ENCODE data around the gene VKORC1L1.
"Not testable (repeated sequence)": the region's sequence is repeated elsewhere in the genome, so short reads cannot be mapped to it uniquely, and the experiment has no call there.

Gene VKORC1L1

DNA sequence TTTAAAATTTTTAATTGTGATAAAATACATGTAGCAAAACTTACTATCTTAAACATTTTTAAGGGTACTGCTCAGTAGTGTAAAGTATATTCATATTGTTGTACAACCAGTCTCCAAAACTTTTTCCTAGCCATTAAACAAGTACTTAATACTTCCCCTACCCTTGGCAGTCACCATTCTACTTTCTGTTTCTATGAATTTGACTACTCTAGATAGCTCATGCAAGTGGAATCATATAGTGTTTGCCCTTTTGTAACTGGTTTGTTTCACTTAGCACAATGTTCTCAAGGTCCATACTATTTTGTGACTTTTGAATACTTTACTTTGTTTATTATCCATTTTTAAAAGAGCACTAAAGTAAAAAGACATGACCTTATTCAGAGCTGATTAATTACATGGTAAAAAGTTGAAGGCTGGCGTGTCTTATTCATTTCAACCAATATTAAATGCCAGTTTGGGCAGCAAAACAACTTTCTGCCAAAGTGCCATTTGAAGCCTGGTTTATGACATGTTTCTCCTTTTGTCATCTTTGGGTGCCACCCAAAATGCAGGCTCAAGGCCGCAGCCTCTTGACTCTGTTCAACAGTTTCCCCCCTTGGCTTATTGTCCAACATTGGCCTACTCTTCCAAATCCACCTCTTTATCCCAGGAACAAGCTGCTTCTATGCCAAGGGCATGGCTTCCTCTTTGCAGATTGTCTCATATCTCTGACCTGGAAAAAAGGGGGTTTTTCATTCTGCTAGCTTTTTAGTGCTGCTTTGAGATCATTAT, 26.0 kb downstream of the VKORC1L1 start:
- H3K4me3 Mint-ChIP-seq; H3K27ac Mint-ChIP-seq; H3K27me3 Mint-ChIP-seq (ENCODE audit: low read depth); H3K4me1 Mint-ChIP-seq (ENCODE audit: low read depth): not testable (repeated sequence)
- H3K36me3 Mint-ChIP-seq (ENCODE audit: low read depth): peaks cover 18% of the 10 kb centered on the region
- H3K9me3 Mint-ChIP-seq: peaks cover 15% of the 10 kb centered on the region

DNA sequence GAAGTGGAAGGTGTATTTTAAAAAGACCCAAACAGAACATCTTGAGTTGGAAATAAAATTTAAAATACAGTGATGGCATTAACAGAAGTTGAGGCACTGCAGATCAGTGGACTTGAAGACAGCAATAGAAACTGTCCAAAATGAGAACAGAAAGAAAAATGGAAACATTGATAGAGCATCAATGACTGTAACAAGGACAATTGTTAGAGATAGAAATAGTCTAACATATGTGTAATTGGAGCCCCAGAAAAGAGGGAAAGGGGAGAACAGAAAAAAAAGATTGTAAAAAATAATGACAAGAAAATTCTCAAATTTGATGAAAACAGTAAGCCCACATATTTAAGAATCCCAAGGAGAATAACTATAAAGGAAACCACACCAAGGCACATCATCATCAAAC, 29.4 kb downstream of the VKORC1L1 start:
- no peak overlapping the region for H3K4me3 Mint-ChIP-seq
- no peak overlapping the region for H3K27ac Mint-ChIP-seq
- no peaks in the 10 kb centered on the region for H3K4me1 Mint-ChIP-seq (ENCODE audit: low read depth)
- peaks cover 22% of the 10 kb centered on the region for H3K36me3 Mint-ChIP-seq (ENCODE audit: low read depth)
- peaks cover 17% of the 10 kb centered on the region for H3K9me3 Mint-ChIP-seq
- no peaks in the 10 kb centered on the region for H3K27me3 Mint-ChIP-seq (ENCODE audit: low read depth)

- no peak overlapping the region for H3K27ac Mint-ChIP-seq
- H3K4me3 Mint-ChIP-seq: no peak overlapping the region
- H3K4me1 Mint-ChIP-seq (ENCODE audit: low read depth): peaks cover 5% of the 10 kb centered on the region
- H3K9me3 Mint-ChIP-seq: peaks cover 4% of the 10 kb centered on the region
- no peaks in the 10 kb centered on the region for H3K27me3 Mint-ChIP-seq (ENCODE audit: low read depth)
- peaks cover 4% of the 10 kb centered on the region for H3K36me3 Mint-ChIP-seq (ENCODE audit: low read depth)
These were observed 34.8 kb downstream of the VKORC1L1 start for GRCh38 chr7:65907501-65908198.

DNA sequence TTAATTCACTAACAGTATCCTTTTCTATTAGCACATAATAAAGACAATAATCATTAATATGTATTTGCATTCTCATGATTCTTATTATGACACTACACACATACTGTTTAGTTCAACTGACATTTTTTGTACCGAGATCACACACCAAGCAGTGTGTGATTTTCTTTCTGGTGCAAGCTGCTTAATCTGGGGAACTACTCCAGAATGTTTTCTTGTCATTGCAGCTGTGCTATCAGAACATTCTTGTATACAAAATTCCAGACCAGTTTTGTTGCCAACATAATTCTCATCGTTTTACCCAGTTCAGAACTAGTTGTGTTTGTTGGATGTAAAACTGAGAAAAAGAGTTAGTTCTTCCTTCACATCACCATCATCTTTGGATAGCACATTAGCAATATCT, 37.4 kb downstream of the VKORC1L1 start:
- Mint-ChIP-seq H3K27ac (no peak overlapping the region), H3K36me3 (ENCODE audit: low read depth) (peaks cover 3% of the 10 kb centered on the region), H3K27me3 (ENCODE audit: low read depth) (no peaks in the 10 kb centered on the region), H3K4me1 (ENCODE audit: low read depth) (peaks cover 5% of the 10 kb centered on the region), H3K4me3 (no peak overlapping the region), H3K9me3 (no peaks in the 10 kb centered on the region)

- Mint-ChIP-seq H3K27me3 (ENCODE audit: low read depth) (no peaks in the 10 kb centered on the region), H3K36me3 (ENCODE audit: low read depth) (peaks cover 2% of the 10 kb centered on the region), H3K4me1 (ENCODE audit: low read depth) (peaks cover 5% of the 10 kb centered on the region), H3K9me3 (no peaks in the 10 kb centered on the region), H3K27ac (no peak overlapping the region), H3K4me3 (no peak overlapping the region)
These were observed 39.4 kb downstream of the VKORC1L1 start for GRCh38 chr7:65912237-65912636.

- no peaks in the 10 kb centered on the region for H3K27me3 Mint-ChIP-seq (ENCODE audit: low read depth)
- H3K27ac Mint-ChIP-seq: no peak overlapping the region
These were observed 43.2 kb downstream of the VKORC1L1 start for GRCh38 chr7:65915921-65916657.

DNA sequence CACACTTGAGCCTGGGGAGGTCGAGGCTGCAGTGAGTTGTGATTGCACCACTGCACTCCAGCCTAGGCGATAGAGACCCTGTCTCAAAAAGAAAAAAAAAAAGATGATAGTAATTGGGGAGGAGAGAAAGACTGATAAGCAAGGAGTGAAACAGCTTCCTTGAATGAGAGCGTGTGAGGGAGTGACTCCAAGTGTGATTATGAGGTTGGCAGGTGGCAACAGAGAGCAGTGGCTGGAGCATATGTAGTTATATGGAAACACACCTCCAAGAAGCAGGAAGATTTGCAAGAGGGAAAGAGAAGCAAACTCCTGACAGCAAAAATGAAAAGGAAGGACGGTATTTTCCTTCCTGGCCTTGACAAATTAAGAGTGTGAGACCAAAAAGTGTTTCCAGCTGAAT, 50.4 kb downstream of the VKORC1L1 start:
- no peaks in the 10 kb centered on the region for H3K9me3 Mint-ChIP-seq
- no peak overlapping the region for H3K4me3 Mint-ChIP-seq
- H3K4me1 Mint-ChIP-seq (ENCODE audit: low read depth): no peaks in the 10 kb centered on the region
- H3K27ac Mint-ChIP-seq: no peak overlapping the region
- no peaks in the 10 kb centered on the region for H3K36me3 Mint-ChIP-seq (ENCODE audit: low read depth)
- no peaks in the 10 kb centered on the region for H3K27me3 Mint-ChIP-seq (ENCODE audit: low read depth)

More at GRCh38 chr7:65915921-65916657, 43.2 kb downstream of the VKORC1L1 start:
- no peaks in the 10 kb centered on the region for H3K4me1 Mint-ChIP-seq (ENCODE audit: low read depth)
- H3K9me3 Mint-ChIP-seq: no peaks in the 10 kb centered on the region
- H3K4me3 Mint-ChIP-seq: no peak overlapping the region
- peaks cover 2% of the 10 kb centered on the region for H3K36me3 Mint-ChIP-seq (ENCODE audit: low read depth)

- Mint-ChIP-seq H3K4me3 (no peak overlapping the region), H3K27me3 (ENCODE audit: low read depth) (no peaks in the 10 kb centered on the region), H3K9me3 (no peaks in the 10 kb centered on the region), H3K36me3 (ENCODE audit: low read depth) (no peaks in the 10 kb centered on the region), H3K27ac (no peak overlapping the region), H3K4me1 (ENCODE audit: low read depth) (no peaks in the 10 kb centered on the region)
These were observed 51.3 kb downstream of the VKORC1L1 start for GRCh38 chr7:65924193-65924592.

DNA sequence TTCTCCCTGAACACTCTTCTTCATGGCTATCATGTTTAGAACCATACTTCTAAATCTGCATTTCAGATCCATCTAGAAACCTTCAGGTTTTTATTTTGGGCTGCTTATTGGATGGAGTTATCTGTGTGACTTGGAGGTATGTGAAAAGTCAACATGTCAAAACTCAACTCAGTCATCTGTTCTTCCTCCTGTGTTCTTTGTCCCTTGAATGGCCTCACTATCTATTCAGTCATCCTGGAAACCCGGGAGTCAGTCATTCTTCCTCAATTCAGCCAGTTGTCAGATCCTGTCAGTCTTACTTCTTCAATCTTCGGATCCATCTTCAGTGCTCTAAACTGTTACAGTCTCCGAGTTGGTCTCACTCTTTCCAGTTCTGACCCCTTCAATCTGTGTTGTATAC, 52.2 kb downstream of the VKORC1L1 start:
- H3K4me3 Mint-ChIP-seq: no peak overlapping the region
- H3K4me1 Mint-ChIP-seq (ENCODE audit: low read depth): no peaks in the 10 kb centered on the region
- no peaks in the 10 kb centered on the region for H3K27me3 Mint-ChIP-seq (ENCODE audit: low read depth)
- H3K9me3 Mint-ChIP-seq: no peaks in the 10 kb centered on the region
- no peak overlapping the region for H3K27ac Mint-ChIP-seq
- H3K36me3 Mint-ChIP-seq (ENCODE audit: low read depth): no peaks in the 10 kb centered on the region

GRCh38 chr7:65926588-65926987, 53.7 kb downstream of the VKORC1L1 start:
- no peaks in the 10 kb centered on the region for H3K27me3 Mint-ChIP-seq (ENCODE audit: low read depth)
- H3K4me3 Mint-ChIP-seq: no peak overlapping the region
- no peak overlapping the region for H3K27ac Mint-ChIP-seq
- no peaks in the 10 kb centered on the region for H3K36me3 Mint-ChIP-seq (ENCODE audit: low read depth)
- H3K9me3 Mint-ChIP-seq: no peaks in the 10 kb centered on the region
- no peaks in the 10 kb centered on the region for H3K4me1 Mint-ChIP-seq (ENCODE audit: low read depth)

GRCh38 chr7:65927489-65928448, 54.9 kb downstream of the VKORC1L1 start:
- Mint-ChIP-seq H3K4me3 (no peak overlapping the region), H3K27ac (no peak overlapping the region), H3K36me3 (ENCODE audit: low read depth) (no peaks in the 10 kb centered on the region), H3K27me3 (ENCODE audit: low read depth) (no peaks in the 10 kb centered on the region), H3K9me3 (no peaks in the 10 kb centered on the region), H3K4me1 (ENCODE audit: low read depth) (no peaks in the 10 kb centered on the region)

DNA sequence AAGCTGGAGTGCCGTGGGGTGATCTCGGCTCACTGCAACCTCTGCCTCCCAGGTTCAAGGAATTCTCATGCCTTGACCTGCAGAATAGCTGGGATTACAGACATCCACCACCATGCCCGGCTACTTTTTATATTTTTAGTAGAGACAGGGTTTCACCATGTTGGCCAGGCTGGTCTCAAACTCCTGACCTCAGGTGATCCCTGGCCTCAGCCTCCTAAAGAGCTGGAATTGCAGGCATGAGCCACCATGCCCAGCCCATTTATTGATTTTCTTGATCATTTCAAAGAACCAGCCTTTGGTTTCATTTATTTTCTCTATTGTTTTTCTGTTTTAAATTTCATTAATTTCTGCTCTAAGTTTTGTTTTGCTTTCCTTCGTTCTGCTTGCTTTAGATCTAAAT, 58.8 kb downstream of the VKORC1L1 start:
- Mint-ChIP-seq H3K27me3 (ENCODE audit: low read depth) (no peaks in the 10 kb centered on the region), H3K27ac (no peak overlapping the region), H3K36me3 (ENCODE audit: low read depth) (peaks cover 7% of the 10 kb centered on the region), H3K9me3 (peaks cover 10% of the 10 kb centered on the region), H3K4me3 (no peak overlapping the region), H3K4me1 (ENCODE audit: low read depth) (peaks cover 2% of the 10 kb centered on the region)

DNA sequence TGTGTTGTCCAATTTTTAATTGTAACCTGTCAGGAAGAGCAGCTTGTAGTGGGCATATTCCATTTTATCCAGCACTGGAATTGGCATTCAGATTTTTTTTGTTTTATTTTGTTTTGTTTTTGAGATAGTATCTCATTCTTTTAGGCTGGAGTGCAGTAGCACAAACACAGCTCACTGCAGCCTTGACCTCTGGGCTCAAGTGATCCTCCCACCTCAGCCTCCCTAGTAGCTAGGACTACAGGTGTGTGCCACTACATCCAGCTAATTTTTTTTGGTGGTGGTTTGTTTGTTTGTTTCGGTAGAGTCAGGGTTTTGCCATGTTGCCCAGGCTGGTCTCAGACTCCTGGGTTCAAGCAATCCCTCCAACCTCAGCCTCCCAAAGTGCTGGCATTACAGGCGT, 64.4 kb downstream of the VKORC1L1 start:
- peaks cover 2% of the 10 kb centered on the region for H3K4me1 Mint-ChIP-seq (ENCODE audit: low read depth)
- no peaks in the 10 kb centered on the region for H3K27me3 Mint-ChIP-seq (ENCODE audit: low read depth)
- H3K27ac Mint-ChIP-seq: no peak overlapping the region
- H3K36me3 Mint-ChIP-seq (ENCODE audit: low read depth): peaks cover 10% of the 10 kb centered on the region
- no peak overlapping the region for H3K4me3 Mint-ChIP-seq
- H3K9me3 Mint-ChIP-seq: peaks cover 10% of the 10 kb centered on the region

GRCh38 chr7:65938336-65938895, 65.5 kb downstream of the VKORC1L1 start:
- H3K4me3 Mint-ChIP-seq: no peak overlapping the region
- peaks cover 10% of the 10 kb centered on the region for H3K36me3 Mint-ChIP-seq (ENCODE audit: low read depth)
- peaks cover 10% of the 10 kb centered on the region for H3K9me3 Mint-ChIP-seq
- no peaks in the 10 kb centered on the region for H3K27me3 Mint-ChIP-seq (ENCODE audit: low read depth)
- no peak overlapping the region for H3K27ac Mint-ChIP-seq
- peaks cover 2% of the 10 kb centered on the region for H3K4me1 Mint-ChIP-seq (ENCODE audit: low read depth)
